NCI-H1930 (cell line): ENCODE data around the gene ZNF408.
"Not testable (repeated sequence)": the region's sequence is repeated elsewhere in the genome, so short reads cannot be mapped to it uniquely, and the experiment has no call there.

Source experiments
- DNase-seq, 2 experiments: peaks; one replicate each; lab custom pipeline; 2025; lab: John Stamatoyannopoulos, UW

Gene ZNF408

DNA sequence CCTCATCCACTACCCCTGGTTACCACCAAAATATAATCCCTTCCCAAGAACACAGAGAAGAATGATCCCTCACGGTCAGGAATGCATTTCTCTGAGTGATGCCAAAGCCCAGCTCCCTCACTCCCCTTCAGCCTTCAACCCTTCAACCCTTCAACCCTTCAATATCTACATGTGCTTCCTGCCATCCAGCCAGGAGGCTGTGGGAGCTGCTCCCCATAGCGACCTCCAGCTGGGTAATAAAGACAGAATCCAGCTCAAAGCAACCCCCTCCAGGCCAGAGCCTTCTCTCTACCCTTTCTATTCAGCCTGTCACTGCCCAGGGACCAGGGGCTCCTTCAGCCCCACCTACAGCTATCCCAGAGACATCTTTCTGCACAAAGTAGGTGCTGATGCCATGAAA is 3.1 kb upstream of the ZNF408 start:
- no peak for DNase-seq

- DNase-seq = no peak
Observed at GRCh38 chr11:46698597-46698996, 2.2 kb upstream of the ZNF408 start.

DNA sequence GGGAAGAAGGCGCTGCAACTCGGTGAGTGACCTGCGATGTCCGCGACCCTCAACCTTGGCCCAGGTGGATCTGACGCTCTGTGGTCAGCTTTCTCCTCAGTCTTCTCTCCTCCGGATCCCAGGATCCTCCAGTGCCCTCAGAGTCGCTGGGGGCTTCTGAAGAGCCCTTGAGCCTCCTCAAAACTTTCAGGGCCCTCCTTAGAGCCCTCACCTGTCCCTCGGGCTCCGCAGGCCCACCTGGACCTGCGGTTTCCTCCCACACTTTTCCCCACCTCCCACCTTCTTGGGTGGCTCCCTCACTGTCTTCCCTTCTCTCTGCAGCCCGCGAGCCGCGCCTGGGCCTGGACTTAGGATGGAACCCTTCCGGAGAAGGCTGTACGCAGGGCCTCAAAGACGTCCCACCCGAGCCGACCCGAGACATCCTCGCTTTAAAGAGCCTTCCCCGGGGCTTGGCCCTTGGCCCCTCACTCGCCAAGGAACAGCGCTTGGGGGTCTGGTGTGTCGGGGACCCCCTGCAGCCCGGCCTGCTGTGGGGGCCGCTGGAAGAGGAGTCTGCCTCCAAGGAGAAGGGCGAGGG is 335 bp downstream of the ZNF408 start:
- no peak for DNase-seq

- no peak for DNase-seq
Observed at GRCh38 chr11:46705070-46705688, 4.3 kb downstream of the ZNF408 start.

- no peak for DNase-seq
Observed at GRCh38 chr11:46706886-46707285, 6.1 kb downstream of the ZNF408 start.

DNA sequence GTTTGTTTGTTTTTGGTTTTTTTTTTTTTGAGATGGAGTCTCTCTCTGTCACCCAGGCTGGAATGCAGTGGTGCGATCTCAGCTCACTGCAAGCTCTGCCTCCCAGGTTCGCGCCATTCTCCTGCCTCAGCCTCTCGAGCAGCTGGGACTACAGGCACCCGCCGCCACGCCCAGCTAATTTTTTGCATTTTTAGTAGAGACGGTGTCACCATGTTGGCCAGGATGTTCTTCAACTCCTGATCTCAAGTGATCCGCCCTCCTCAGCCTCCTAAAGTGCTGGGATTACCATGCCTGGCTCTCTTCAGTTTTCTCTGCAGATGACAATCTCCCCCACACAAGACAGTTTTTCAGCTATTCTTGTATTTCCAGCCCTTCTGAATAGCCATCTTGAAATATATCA is 8.5 kb downstream of the ZNF408 start:
- DNase-seq = not testable (repeated sequence)

GRCh38 chr11:46710821-46711269 is 10.0 kb downstream of the ZNF408 start:
- no peak for DNase-seq

DNA sequence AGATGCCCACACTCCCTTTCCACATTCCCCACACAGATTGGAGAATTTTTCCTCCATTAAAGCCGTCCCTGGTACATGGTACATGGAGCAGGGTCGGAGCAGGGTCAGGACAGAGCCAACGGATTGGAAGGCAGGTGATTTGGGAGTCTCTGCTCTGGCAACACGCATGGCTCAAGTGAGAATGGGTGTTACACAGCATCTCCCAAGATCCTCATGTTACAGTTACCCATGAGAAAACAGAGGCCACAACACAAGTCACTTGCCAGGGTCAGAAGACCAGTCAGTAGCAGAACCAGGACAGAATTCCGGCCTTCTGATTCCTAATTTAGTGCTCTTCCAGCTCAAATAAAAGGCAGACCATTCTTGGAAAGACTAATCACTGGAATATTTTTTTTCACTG is 10.5 kb downstream of the ZNF408 start:
- no peak for DNase-seq

DNA sequence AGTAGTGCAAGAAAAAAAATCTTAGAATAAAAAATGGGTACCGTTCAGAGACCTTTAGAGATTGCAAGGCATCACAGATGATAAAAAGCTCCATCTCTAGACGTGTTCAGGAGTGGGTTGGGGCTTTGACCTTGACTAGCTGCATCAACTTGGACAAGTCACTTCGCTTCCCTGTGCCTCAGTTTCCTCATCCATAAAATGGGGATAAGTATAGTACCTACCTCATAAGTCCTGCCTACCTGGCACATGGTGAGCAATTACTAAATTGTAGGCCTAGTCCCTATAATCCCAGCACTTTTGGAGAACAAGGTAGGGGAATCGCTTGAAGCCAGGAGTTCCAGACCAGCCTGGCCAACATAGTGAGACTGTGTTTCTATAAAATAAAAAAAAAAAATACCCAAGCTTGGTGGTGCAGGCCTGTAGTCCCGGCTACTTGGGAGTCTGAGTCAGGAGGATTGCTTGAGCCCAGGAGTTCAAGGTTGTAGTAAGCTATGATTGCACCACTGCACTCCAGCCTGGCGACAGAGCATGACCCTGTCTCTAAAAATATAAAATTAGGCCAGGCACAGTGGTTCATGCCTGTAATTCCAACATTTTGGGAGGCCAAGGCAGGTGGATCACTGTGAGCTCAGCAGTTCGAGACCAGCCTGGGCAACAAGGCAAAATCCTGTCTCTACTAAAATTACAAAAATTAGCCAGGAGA is 12.2 kb downstream of the ZNF408 start:
- DNase-seq = no peak

GRCh38 chr11:46717825-46718154 is 17.0 kb downstream of the ZNF408 start:
- not testable (repeated sequence) for DNase-seq

DNA sequence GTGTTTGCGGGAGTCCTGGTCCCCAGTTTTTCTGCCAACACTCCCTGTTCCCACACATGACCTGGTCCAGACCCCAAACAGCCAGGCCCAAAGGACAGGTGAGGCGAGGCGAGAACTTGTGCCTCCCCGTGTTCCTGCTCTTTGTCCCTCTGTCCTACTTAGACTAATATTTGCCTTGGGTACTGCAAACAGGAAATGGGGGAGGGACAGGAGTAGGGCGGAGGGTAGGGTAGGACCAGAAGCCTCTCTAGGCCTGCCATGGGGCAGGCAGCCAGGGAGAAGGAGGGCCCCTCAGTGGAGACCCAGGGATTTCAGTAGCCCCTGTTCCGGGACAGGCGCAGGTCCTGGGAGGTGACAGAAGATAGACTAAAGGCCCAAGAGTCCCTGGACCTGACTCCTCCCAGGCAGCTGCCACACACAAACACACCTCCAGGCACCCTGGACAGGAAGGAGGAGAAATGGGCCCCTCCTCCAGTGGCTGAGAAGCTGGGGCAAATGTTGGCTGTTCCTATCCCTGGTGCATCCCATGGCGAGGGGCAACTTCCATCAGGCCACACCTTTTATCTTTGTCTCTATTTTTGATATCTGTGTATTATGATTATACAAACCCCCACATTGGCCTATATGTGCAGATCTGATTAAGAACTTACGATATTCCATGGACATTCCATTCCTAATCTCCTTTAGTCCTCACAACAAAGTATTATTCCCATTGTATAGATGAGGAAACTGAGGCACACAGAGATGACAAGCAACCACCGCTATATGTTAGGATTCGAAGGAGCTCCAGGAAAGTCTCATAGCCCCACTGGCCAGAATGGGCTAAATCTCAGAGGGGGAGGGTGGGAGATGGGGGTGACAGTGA is 17.6 kb downstream of the ZNF408 start:
- no peak for DNase-seq

DNA sequence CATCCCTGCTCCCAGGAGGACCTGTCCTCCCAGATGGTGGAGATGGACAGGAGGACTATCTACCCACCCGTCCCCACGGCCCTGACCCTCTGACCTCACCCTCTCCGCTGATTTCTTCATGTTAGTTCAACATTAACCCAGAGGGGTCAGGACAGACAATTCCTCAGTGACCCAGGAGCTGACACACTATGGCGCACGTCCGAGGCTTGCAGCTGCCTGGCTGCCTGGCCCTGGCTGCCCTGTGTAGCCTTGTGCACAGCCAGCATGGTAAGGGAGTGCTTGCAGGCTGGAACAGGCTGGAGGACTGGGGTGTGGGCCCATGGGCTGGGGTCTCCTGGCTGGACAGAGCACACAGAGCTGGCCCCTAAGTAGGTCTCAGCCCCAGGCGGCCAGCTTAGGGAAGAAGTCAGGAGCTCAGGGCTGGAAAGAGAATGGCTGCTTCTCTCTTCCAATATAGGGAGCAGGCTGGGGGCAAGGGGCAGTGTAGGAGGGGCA is 18.3 kb downstream of the ZNF408 start, which contains the start of gene F2:
Gene F2, plus strand, starts transcription at position 166 of the 495 bp plus-strand sequence. Its CDS starts 23 bp downstream, at position 189.
- DNase-seq = no peak

DNA sequence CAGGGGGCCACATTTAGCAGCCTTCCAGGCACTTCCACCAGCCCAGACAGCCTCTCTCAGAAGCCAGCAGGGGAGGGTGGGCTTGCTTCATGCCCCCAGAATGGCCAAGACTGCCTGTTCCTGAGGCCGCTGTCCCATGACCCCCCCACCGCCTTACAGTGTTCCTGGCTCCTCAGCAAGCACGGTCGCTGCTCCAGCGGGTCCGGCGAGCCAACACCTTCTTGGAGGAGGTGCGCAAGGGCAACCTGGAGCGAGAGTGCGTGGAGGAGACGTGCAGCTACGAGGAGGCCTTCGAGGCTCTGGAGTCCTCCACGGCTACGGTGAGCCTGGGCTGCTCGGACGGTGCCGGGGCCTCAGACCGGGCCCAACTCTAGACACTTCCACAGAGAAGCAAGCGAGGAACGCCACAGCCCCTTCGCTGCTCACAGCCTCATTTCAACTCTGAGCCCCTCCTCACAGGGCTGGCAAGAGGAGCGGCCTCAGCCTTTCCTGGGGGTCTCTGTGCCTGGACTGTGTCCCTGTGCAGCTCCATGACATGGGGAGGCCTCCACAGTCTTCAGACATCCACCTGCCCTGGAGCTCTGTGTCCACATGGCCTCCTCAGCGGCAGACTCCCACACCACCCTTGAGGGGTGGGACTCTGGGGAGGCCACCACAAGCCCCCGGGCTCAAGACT is 18.9 kb downstream of the ZNF408 start:
- DNase-seq = no peak

GRCh38 chr11:46721286-46721685 is 20.5 kb downstream of the ZNF408 start:
- no peak for DNase-seq

- no peak for DNase-seq
Observed at GRCh38 chr11:46722566-46723358, 21.9 kb downstream of the ZNF408 start.

GRCh38 chr11:46723359-46723680 is 22.5 kb downstream of the ZNF408 start:
- DNase-seq = no peak

DNA sequence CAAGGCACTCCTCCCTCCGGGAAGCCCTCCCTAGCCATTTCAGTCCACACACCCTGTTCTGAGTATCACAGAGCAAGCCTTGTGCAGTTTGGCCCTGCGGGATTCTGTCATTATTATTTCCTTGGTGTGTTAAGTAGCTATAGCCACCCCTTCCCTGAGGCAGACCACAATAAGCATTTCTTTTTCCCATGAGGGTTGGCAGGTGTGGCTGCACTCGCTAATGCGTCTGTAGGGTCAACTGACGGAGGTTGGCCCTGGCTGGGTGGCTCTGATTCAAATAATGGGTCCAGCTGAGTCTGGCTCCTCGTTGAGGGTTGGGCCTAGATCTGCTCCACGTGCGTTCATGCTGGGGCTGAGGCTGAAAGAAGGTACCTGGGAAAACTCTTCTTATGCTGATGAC is 23.3 kb downstream of the ZNF408 start:
- DNase-seq = no peak

- DNase-seq = no peak
Observed at GRCh38 chr11:46725338-46726205, 24.7 kb downstream of the ZNF408 start.

DNA sequence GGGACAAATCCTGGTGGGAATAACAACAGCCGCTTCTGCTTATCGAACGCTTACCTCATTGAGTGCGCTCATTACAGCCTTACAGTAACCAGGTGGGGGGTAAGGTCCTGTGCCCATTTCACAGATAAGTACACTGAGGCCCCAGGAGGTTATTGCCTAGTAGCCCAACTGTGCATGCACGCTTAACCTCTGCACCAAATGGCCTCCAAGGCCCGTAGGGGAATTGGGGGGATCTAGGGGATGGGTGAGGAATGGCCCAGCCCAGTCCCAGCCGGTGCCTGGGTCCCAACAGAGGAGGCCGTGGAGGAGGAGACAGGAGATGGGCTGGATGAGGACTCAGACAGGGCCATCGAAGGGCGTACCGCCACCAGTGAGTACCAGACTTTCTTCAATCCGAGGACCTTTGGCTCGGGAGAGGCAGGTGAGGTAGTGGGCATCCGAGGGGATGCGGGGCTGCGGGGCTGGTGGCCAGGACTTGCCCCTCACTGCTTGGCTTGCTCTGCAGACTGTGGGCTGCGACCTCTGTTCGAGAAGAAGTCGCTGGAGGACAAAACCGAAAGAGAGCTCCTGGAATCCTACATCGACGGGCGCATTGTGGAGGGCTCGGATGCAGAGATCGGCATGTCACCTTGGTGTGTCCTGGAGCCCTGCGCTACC is 25.5 kb downstream of the ZNF408 start:
- DNase-seq = no peak
